DMS 273 treated with DMSO at 0.1 percent for 48 hours (cell line): ENCODE measurements around the gene RAB13.

ENCODE experiments used
- DNase-seq: peaks from one replicate; lab custom pipeline; 2025; lab: John Stamatoyannopoulos, UW

The RAB13 gene

DNA sequence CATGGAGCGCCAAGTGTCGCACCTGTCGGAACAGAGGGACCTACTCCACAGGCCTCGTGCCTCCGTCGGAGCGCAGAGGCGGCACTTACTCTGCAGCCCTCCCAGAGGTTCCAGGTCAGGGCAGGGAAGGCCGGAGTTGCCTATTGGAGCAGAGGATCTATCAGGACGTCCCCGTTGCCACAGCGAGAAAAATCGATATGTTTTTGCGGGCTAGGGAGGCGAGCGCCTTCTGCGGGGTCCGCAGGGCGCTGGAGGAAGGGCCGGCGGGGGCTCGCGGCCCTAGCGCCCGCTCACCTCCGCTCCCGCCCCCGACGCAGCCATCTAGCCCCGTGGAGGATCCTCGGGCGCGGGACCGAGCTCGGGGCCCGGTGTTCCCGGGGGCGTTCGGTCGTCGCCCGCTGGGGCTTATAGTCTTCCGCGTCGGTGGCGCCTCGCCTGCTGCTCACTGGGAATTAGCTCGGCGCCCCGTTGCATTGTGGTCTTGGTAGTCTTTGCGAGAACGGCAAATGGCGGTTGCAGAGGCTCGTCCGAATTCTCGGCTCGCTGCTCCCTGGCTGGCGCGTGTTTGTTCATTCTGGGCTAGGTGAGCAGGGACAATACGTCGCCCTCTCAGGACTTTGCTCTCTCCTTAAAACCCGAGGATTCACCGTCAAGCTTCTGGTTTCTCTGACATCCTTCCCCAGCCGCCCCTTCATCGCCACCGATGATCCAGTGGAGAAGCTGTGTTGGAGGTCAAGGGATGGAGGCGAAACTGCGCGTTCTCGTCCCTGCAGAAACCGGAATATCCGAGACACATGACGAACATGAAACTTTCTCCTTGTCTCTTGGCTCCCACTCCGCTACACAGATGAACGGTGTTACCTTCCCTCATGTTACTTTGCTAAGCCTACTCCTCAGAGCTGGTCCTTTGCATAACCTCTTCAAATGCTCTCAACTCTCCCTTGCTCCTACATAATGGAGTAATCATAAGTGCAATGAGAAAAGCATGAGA lies 8.6 kb downstream of the RAB13 start, which contains the start of gene JTB:
JTB (minus strand) TSS at position 425 of the 991 bp plus-strand sequence; CDS start at position 3, 422 bp downstream.
- peak; percentile 76 for DNase-seq

DNA sequence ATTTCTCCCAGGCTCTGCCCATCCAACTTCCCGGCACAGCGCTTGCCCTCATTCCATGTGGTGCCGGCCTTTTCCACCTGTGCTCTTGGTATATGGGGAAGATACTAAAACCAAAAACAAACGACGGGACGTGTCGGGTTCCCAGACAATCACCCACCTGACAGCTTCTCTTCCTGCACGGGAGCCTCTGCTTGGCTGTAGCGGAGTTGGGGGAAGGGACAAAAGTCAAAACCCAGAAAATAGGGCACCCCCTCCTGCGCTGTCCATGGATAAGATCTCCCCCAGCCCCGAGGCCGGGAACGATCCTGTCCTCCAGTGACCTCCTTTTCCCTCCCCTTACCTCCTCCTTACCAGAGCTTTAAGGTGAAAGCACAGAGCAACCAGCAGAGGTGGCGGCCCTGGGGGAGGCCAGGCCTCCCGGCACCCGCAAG lies 9.3 kb downstream of the RAB13 start:
- no peak for DNase-seq

DNA sequence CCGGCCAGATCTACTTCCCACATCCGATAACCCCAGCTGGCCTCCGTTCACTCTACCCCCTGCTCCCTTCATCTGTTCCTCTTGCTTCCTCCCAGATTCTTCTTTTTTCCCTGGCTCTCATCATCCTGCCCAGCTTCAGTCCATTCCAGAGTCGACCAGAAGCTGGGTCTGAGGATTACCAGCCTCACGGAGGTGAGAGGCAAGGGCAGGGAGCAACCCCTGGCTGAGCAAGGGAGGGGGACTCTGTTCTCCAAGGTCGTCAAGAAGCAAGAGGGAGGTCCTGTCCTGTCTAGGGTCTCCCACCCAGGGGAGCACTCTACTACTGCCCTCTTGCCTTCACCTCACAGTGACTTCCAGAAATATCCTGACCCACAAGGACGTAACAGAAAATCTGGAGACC lies 12.6 kb downstream of the RAB13 start:
- DNase-seq: no peak

DNA sequence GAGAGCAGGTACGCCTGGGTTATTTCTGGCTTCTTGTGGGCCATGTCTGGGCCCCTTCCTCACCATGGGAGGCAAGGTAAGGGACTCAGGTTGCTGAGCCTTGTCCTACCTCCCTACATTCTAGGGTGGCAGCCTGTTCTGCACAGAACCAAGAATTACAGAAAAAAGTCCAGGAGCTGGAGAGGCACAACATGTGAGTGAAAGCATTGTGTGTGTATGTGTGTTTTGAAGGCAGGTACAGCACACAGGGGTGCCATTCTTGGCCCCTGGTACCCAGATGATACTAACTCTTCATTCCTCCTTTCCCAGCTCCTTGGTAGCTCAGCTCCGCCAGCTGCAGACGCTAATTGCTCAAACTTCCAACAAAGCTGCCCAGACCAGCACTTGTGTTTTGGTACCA lies 13.1 kb downstream of the RAB13 start:
- DNase-seq: no peak

DNA sequence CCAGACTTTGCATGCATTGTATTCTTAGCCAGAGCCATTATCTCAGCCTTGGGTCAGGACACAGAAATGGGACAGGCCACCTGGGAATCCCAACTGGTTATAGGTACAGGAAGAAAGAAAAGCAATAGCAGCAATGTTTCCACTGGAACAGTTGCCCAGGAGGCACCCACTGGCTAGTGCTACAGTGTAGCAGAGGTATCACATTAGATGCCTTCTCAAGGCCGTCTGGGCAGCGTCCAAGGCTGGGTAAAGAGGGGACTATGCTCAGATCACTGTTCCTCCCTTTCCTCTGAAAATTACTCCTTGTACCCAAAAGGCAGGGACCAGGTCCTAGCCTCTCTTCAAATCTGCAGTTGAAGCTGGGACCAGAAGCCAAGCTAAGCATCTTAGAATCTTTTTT lies 15.8 kb downstream of the RAB13 start:
- DNase-seq: no peak

DNA sequence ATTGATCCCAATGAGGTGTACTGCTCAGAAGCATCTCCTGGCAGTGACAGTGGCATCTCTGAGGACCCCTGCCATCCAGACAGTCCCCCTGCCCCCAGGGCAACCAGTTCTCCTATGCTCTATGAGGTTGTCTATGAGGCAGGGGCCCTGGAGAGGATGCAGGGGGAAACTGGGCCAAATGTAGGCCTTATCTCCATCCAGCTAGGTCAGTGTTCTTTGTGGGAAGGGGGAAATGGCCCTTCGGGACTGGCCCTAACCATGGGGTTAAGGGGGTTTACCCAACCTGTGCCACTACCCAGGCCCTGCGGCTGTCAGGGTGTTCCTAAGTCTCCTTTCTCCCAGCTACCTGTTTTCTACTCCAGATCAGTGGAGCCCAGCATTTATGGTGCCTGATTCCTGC lies 17.2 kb downstream of the RAB13 start:
- no peak for DNase-seq

DNA sequence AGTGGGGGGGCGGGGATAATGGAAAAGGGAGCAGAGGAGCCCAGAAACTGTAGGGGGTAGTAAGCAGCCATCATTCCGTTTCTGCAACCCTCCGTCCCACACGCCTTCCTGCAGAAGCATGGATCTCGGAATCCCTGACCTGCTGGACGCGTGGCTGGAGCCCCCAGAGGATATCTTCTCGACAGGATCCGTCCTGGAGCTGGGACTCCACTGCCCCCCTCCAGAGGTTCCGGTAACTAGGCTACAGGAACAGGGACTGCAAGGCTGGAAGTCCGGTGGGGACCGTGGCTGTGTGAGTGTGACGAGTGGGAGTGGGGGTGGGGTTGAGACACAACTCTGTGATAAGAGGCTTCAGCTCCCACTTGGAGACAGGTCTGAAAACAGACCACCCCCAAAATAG lies 17.7 kb downstream of the RAB13 start:
- DNase-seq: no peak

DNA sequence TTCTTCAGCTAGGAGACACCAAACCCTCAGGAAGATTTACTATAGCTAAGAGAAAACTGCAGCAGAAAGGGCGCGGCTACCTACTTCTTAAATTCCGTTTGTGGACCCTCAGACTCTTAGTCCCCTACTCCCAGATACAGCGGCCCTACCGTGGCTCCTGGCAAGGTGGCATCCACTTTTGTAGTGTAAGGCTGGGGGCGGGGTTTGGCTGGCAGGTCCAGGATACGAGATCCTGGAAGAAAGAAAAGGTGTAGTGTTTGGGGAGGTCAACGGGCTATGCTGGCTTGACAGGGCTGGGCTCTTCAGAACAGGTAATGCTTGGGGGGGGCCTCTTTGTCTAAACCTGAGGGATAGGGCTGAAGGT lies 18.2 kb downstream of the RAB13 start:
- no peak for DNase-seq

DNA sequence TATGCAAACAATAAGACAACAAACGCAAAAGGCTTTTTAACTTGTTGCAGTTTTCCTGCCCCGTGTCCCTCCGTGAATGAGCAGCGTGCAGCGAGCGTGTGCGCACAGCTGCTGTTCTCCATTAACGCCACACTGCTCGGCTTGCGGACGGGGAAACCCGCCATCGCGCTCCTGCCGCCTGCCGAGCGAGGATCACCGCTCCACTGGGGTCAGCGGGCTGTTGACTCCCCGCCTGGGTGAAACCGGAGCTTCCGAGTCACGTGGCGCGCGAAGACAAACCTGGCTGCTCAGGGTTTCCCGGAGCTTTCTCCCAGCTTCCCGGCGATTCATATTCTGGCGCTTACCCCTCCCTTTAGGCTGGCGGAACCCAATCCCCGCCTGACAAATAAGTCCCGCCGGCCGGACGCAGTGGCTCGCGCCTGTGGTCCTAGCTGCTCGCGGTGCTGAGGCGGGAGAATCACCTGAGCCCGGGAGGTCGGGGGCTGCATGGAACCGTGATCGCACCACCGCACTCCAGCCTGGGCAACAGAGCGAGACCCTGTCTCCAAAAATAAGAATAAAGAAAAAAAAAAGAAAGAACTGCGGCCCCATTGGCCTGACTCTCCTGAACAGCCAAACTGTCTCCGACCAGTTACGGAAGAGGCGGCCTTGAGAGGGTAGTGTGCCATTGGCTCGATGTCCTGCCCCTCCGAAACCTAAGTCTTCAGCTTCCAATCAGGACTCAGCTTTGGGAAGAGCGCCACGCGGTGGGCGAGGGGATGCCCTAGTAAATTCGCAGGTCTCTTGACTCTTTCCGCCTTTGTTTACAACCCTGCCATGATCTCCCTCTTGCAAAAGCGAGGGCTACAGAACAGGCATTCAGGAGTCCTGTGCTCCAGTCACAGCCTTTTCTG lies 18.8 kb downstream of the RAB13 start, which contains the start of gene CREB3L4:
CREB3L4 (plus strand) TSS at position 796 of the 893 bp plus-strand sequence. CDS start 624 bp downstream, outside the sequence.
- DNase-seq: peak; percentile 97

DNA sequence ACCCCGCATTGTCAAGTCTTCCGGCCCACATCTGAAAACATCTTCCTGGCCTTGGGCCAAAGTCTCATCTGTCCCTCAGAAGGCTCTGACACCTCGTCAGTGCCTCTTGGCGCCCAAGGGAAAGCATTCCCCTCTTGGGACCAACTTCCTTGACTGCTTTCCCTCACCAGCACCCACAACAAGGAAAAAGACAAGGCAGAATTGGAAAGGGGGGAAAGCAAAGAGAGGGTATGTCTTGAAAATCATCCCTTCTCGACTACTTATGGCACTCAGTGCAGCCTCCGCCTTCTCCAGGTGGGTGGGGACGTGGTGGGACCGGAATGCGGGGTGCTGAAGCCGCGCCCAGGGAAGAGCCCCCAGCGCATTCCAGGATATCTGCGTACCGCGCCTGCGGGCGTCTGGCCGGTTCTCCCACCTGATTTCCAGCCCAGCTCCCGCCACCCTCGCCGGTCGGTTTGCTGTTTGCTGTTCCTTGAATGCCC lies 22.2 kb downstream of the RAB13 start:
- no peak for DNase-seq

DNA sequence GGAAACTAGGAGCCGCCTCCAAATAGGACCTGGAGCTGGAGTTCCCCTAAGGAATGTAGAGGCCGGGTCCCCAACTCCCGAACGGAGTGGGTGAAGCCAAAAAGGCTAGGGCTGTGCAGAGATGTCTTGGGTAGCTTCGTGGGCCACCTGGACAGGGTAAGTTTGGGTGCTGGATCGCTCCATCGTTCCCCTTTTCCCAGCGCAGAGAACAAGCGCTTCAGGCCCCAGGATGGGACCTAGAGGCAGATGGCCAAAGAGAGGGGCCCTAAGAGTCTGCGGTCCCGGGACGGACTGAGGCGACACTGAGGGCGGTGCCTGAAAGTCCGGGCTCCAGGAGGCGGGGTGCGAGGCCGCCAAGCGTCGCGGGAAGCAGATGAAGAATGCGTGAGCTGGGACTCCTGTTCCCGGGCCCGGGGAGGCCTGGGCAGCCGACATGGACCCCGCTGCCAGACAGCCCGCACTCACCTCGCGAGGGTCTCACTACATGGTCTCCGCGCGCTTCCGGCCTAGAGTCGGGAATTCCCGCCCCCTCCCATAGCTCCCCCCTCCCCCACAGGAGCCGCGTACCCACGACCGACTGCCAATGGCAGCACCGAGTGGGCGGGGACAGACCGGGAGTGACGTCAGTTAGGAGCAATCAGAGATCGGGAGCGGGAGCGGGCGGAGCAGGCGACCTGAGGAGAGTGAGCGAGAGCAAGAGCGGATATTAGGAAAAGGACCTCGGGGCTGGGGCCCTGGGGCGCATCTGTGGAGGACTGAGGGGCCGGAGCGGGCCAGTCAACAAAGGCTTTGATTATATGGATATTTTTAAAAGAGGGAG lies 22.9 kb downstream of the RAB13 start, which contains the start of gene SLC39A1:
SLC39A1 (minus strand) TSS at position 508 of the 820 bp plus-strand sequence. CDS start 822 bp downstream, outside the sequence.
- DNase-seq: peak; percentile 94

DNA sequence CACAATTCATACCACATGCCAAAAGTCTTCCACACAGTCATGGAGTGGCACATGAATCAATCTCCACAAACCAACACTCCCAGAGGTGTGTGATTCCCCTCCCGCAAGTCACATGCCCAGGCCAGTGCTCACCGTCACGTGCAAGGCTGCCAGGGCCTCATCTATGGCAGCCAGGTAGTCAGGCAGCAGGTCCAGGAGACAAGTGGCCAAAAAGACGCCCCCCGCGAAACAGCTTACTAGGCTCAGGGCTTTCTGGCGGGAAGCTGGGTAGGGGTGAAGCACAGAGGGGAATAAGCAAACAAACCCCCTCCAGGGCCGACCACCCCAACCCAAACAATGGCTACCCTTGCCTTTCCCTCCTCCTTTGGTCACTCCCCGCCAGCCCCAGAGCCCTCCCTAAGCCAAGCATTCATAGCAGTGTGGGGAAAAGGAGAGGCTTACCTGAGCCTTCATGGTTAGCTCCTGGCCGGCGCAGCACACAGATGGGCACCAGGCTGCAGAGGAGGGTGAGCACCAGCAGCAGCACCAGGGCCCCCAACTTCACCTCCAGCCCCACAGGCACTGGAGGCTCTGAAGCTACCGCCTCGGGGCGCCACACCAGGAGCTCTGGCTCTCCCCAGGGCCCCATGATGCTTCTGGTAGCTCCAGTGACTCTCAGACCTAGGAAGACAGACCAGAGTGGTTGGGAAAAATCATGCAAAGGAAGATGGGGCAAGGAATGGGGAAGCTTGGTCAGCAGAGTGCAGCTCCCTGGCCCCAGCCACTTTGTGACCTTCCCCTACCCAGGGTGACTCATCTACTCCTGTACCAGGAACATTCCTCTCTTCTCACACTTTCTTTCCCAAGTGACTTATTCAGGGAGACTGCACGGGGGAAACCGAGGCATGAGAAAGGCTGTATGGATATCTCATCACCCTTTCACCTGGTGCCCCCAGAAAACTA lies 23.8 kb downstream of the RAB13 start:
- DNase-seq: no peak

DNA sequence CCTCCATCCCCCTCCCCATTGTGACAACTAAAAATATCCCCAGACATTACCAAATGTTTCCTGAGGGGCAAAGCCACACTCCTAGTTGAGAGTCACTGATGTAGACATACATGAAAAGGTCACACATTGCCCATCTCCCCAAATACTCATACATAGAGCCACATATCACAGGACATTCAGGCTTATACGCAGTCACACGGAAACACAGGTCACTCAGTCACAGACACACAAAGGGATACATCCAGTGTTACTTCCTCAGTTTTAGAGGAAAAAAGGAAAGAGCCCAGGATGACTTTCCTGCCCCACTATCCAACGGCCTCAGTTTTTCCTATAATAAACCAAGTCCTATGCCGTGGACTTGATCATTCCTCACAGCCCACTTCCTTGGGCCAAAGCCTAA lies 24.7 kb downstream of the RAB13 start:
- DNase-seq: no peak

DNA sequence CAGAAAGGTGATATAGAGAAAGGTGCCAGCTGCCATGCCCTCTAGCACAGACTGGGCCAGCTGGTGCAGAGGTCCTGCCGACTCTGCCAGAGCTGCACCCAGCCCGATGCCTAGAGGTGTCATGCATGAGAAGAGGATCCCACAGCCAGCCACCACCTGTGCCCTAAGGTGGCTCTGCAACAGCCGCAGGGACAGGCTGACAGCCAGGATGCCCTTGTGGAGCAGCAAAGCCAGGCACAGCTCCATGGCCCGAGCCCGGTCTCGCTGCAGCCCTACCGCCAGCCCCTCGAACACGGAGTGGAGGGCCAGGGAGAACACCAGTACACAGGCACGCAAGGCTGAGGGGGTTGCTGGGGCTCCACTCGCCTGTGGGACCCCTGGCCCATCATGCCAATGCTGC lies 25.9 kb downstream of the RAB13 start:
- no peak for DNase-seq

DNA sequence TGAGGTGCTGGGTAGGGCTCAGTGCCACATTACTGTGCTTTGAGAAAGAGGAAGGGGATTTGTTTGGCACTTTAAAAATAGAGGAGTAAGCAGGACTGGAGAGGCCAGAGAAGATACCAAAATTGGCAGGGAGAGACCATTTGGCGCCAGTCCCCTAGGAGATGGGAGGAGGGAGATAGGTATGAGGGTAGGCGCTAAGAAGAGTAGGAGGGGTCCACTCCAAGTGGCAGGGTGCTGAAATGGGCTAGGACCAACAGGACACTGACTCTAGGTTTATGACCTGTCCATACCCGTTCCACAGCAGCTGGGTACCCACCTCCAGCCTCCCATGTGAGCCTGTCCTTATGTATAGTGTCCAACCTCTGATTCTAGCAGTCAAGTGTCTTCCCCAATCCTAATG lies 26.7 kb downstream of the RAB13 start:
- DNase-seq: no peak

DNA sequence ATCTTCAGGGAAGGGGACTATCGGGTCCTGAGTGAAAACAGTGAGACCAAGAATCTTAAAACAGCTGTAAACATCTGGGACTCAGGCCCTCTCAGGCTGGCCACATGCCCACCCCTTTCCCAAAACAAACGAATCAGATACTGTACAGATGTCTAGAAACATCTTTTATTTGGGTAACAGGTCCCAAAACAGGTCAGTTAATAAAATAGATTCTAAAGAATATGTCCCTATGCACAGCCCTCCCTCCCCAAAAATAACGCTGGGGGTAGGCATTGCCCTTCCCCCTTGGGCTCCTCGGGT lies 27.2 kb downstream of the RAB13 start:
- no peak for DNase-seq

DNA sequence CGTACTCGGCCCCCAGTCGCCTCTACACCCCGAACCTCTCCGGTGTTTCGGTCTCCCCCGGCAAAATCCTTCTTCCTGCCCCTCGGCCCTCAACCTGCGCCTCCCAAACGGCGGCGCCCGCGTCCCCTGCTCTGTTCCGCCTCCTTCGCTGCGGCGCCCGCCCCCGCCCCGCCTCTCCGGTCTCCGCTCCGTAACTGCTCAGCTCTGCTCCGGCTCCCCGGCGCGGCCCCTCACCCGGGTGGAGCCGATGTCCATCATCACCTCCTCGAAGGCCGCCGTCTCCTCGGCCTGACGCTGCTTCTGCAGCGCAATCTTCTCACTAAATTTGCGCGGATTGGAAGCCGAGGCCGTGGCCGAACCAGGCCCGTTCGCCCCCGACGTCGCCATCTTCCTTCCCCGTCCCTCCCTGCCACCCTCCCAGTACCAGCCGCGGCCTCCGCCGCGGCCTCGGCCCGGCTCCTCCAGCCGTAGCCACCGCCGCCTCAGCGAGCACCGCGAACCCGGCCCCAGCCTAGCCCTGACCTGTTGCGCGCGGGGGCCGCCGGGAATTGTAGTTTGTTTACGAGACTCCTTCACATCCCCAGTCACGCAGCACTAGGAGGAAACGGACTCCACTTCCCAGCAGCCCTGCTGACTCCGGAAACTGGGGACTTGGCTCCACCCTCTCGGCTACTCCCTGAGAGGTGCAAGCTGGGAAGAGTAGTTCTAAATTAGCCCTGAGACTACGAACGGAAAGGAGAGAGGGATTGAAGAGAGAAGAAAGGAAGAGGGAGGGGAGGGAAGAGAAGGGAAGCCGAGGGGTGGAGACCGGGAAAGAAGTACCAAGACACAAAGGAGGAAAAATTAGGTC lies 27.8 kb downstream of the RAB13 start, which contains the start of gene CRTC2:
CRTC2 (minus strand) TSS at position 502 of the 850 bp plus-strand sequence; CDS start at position 387, 115 bp downstream.
- DNase-seq: peak; percentile 97

DNA sequence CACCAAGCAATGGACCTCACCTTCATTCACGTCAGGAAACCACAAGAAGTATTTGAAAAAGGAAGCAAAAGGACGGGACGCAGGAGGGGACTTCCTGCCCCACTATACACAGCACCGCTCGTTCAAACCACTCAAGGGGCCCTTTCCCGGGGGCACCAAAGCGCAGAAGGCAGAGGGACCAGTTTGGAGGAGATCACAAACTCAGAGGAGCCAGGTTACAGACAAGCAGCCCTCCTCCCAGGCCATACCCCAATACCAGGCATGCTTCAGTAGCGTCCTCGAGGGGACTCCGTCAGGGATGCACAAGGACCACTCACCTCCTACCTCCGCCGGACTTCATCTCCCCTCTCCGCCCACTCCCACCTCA lies 28.4 kb downstream of the RAB13 start:
- no peak for DNase-seq

DNA sequence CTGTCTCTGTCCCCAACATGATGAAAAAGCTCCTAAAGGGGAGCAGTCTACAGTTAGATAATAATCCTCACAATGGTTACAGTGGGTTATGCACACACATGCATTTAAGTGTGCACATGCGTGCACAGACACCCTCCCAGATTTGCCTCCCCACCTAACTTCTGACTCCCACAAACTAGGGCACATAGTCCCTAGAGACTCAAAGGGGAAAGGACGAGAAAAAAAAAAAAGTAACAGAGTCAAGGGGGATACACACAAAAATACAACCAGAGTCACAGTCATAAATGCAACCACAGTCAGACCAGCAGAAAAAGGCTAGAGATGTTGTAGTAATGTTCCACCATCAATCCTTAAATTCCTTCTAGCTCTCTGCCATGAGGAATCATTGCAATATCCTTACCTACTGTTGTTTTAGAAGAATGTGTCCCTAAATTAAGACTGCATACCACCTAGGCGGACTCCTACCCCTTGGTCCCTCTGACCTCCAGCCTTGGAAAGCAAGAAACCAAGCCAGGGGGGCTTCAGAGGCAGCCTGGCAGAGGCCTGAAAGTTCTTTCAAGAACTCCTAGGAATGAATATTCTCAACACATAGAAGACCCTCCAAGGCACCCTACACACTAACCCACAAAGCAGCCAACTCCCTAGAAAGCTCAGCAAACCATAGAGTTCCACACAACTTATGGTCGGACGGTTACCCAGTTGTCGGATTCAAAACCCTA lies 29.0 kb downstream of the RAB13 start:
- DNase-seq: no peak
